Measurements from ENCODE around the gene TBC1D12. TPM values are rescaled to one million over a fixed set of nuclear protein-coding genes. Genes with fewer than 3 reads are reported as not detected.
A peak's percentile ranks its signal among the peaks of the same experiment; 100 is the strongest.

TBC1D12 gene
- total RNA-seq, 4 donors from 2014 or later = 17.5 to 28.2 (median 18.7) TPM

DNA sequence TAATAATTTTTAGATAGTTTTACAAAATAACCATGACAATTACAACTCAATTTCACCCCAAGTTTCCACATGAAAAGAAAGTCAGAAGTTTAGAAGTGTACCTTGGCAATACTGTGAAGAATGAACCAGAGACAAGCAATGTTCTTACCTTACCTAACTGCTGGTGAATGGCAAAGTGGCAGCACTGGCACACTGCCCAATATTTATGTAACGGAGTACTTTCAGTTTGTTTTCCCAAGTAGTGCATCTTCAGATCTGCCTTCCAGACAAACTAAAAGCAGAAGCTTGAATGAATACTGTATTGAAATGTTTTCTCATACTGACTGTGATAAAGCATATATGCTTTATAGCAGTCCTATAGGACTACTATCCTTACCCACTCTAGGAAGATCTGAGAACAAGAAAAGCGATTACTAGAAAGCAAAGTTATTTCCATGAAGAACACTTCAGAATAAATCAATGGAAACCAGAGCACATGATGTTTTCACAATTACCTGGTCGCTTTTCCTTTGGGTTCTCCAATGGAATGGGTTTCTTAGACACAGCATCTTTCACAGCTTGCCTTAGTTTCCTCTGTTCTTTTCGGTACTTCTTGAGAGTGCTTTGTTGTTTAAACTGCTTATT, 41.1 kb upstream of the TBC1D12 start:
- WGBS, 2 donors = 47 to 51% methylated on average over 4 of the region's 4 CpGs
- H3K36me3 ChIP-seq = peaks cover 4 to 7% of the 10 kb centered on the region in 2 donors
- H3K27ac ChIP-seq = peak overlapping the region in 1 of 3 donors; percentile 47
- no peaks in the 10 kb centered on the region for H3K27me3 ChIP-seq
- H3K9me3 ChIP-seq = no peaks in the 10 kb centered on the region
- intact Hi-C loops (cut with DNase I) = loop anchor here (5.0 kb wide), 2 partner anchors 41 to 81 kb away; partner anchors contain the start of gene TBC1D12
- H3K4me1 ChIP-seq = peaks cover 12 to 16% of the 10 kb centered on the region in 2 donors
- DNase-seq = peak; percentile 74 to 77
- TF ChIP-seq POLR2A (IDR thresholded peaks at IDR 0.05) = no peak
- TF ChIP-seq, protein P1, sequence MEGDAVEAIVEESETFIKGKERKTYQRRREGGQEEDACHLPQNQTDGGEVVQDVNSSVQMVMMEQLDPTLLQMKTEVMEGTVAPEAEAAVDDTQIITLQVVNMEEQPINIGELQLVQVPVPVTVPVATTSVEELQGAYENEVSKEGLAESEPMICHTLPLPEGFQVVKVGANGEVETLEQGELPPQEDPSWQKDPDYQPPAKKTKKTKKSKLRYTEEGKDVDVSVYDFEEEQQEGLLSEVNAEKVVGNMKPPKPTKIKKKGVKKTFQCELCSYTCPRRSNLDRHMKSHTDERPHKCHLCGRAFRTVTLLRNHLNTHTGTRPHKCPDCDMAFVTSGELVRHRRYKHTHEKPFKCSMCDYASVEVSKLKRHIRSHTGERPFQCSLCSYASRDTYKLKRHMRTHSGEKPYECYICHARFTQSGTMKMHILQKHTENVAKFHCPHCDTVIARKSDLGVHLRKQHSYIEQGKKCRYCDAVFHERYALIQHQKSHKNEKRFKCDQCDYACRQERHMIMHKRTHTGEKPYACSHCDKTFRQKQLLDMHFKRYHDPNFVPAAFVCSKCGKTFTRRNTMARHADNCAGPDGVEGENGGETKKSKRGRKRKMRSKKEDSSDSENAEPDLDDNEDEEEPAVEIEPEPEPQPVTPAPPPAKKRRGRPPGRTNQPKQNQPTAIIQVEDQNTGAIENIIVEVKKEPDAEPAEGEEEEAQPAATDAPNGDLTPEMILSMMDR (IDR thresholded peaks at IDR 0.05) = no peak
- no peak overlapping the region for H3K4me3 ChIP-seq (replicated peaks in 1 of 3)

DNA sequence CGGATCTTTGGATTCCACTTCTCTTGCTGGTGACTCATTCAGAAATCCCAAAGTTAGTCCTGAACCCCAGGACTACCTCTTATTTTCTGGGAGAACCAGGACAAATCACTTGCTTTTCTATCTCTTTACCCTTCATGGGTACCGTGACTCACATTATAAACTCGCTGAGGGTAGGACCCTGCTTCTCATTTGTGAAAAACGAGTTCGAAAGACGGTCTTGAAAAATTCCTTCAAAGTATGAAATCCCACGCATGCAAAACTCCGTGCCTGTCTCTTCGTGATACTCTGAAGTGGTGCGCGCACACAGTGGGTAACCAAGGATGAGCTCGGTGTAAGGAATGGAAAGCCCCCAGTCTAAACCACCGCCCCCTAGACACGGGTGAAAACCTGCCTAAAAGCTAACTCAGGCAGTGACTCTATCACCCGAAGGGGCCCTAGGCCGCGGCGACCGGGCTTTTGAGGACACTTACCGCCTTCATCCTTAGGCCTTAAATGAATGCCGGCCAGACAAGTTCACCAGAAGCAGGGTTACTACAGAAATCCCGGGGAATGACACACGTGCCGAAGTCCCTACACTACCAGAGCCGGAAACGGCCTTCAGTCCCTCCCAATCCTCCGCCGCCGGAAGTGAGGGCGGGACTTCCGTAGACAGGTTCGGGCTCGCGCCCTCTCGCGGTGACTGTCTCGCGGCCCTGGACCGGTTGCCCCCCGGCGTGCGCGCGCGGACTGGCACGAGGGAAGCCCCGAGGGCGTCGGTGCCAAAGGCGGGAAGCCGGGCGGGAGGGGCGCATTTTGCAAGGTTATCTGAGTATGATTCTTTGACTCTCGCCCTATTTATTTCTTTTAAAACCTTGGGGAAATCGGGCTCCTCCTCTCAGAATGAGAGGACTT, 39.7 kb upstream of the TBC1D12 start, which contains the start of gene NOC3L:
Gene NOC3L, minus strand, starts transcription at position 580 of the 891 bp plus-strand sequence. Its CDS starts 101 bp downstream, at position 479.
- Histone ChIP-seq H3K27ac (peak within 1 kb of the TSS in 2 of 3 donors; percentile 50 to 53), H3K4me3 (replicated peaks in 1 of 3) (peak within 1 kb of the TSS; percentile 40 to 72 (median 62)), H3K36me3 (no peaks in the 10 kb centered on the region), H3K4me1 (peaks cover 12 to 16% of the 10 kb centered on the region in 2 donors), H3K27me3 (no peaks in the 10 kb centered on the region), H3K9me3 (no peaks in the 10 kb centered on the region)
- peak; percentile 95 to 97 for DNase-seq
- TF ChIP-seq, protein P1 (IDR thresholded peaks at IDR 0.05) = peak; percentile 46 to 94 (median 86)
- peak in 1 of 2 donors; percentile 64 for TF ChIP-seq POLR2A (IDR thresholded peaks at IDR 0.05)
- WGBS, 2 donors = 0 to 1% methylated on average over 25 to 39 of the region's 55 CpGs
- intact Hi-C loops (cut with DNase I) = loop anchor here (5.0 kb wide), 2 partner anchors 40 to 80 kb away; partner anchors contain the start of gene TBC1D12

DNA sequence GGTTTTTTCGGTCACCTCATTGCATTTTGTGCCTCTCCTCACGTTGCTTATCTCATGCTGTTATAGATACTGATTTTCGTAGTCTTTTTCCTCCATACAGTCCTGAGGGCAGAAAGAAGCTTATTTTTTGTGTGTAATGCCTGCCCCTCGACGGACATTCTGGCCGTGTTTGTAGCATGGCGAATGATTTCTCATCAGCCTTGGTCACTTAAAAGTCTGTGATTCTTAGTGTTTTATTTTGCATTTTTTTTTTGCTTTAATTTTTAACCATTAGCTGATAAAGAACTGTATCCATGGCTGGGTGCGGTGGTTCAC, 39.1 kb upstream of the TBC1D12 start:
- no peaks in the 10 kb centered on the region for H3K9me3 ChIP-seq
- H3K4me3 ChIP-seq (replicated peaks in 1 of 3) = peak overlapping the region in 2 of 3 donors; percentile 23 to 72
- peak overlapping the region in 2 of 3 donors; percentile 45 to 50 for H3K27ac ChIP-seq
- no peak for DNase-seq
- no peaks in the 10 kb centered on the region for H3K36me3 ChIP-seq
- intact Hi-C loops (cut with DNase I) = loop anchor here (5.0 kb wide), 2 partner anchors 39 to 79 kb away; partner anchors contain the start of gene TBC1D12
- H3K27me3 ChIP-seq = no peaks in the 10 kb centered on the region
- 40 to 53% methylated on average over 8 of the region's 8 CpGs for WGBS, 2 donors
- peaks cover 12 to 16% of the 10 kb centered on the region in 2 donors for H3K4me1 ChIP-seq
- TF ChIP-seq, protein P1 (IDR thresholded peaks at IDR 0.05) = peak in 1 of 6 experiments; percentile 17
- TF ChIP-seq POLR2A (IDR thresholded peaks at IDR 0.05) = no peak

DNA sequence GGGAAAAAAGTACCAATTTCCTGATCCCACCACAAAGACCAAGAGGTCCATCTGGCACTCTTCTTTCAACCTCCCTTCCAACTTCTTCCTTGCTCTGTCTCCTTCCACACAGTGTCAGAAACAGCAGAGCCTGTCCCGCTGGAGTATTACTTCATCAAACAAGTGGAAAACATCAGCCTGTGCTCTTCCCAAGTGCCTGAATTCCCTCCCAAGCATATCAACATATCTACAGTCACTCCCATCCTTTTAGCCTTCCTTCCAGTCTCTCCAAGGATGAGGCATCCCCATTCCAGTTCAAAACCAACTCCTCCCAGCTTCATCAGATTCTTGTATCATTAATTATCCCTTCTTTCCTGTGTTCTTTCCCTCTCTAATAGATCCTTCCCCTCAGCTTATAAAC, 37.9 kb upstream of the TBC1D12 start:
- intact Hi-C loops (cut with DNase I) = loop anchor here (5.0 kb wide), 2 partner anchors 38 to 78 kb away; partner anchors contain the start of gene TBC1D12
- 88% methylated on average over 1 of the region's 1 CpG for WGBS, 2 donors
- H3K4me3 ChIP-seq (replicated peaks in 1 of 3) = no peak overlapping the region

DNA sequence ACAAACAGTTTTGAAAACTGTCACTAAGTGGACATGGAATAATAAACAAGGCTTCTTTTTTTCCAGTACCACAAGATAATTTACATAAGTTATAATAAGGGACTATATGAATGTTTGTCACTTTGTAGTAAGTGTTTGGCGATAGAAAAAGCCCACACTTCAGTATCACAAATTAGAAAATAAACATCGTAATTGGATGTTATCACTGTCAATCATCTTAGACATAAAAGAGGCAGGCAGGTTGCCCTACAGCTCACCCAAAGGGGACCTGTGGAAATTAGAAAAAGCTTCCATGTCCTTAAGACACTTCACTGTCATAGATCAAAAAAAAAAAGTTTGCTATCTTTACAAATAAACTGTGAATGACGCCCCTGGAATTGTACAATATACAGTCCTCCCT, 36.0 kb upstream of the TBC1D12 start:
- intact Hi-C loops (cut with DNase I) = no loop called here
- WGBS, 2 donors = 92 to 95% methylated on average over 3 of the region's 3 CpGs

More for the DNA sequence above, 37.9 kb upstream of the TBC1D12 start:
- H3K27me3 ChIP-seq = no peaks in the 10 kb centered on the region
- TF ChIP-seq POLR2A (IDR thresholded peaks at IDR 0.05) = no peak
- DNase-seq = no peak
- H3K9me3 ChIP-seq = no peaks in the 10 kb centered on the region
- H3K4me1 ChIP-seq = peaks cover 12 to 16% of the 10 kb centered on the region in 2 donors
- no peak overlapping the region for H3K27ac ChIP-seq
- H3K36me3 ChIP-seq = no peaks in the 10 kb centered on the region

More for the DNA sequence above, 36.0 kb upstream of the TBC1D12 start:
- H3K36me3 ChIP-seq = no peaks in the 10 kb centered on the region
- peaks cover 9% of the 10 kb centered on the region in 2 donors for H3K4me1 ChIP-seq
- no peaks in the 10 kb centered on the region for H3K27me3 ChIP-seq
- H3K27ac ChIP-seq = no peak overlapping the region
- H3K4me3 ChIP-seq (replicated peaks in 1 of 3) = no peak overlapping the region
- TF ChIP-seq, protein P1 (IDR thresholded peaks at IDR 0.05) = no peak
- no peak for TF ChIP-seq POLR2A (IDR thresholded peaks at IDR 0.05)
- DNase-seq = no peak
- no peaks in the 10 kb centered on the region for H3K9me3 ChIP-seq
